Measurements from ENCODE around the gene CECR2.

The CECR2 gene

GRCh38 chr22:17570851-17571631 lies 201.8 kb downstream of the CECR2 start:
- DNase-seq (ENCODE audit: low read depth), result no peak

GRCh38 chr22:17575151-17575550 lies 205.9 kb downstream of the CECR2 start:
- DNase-seq (ENCODE audit: low read depth), result no peak

- no peak for DNase-seq (ENCODE audit: low read depth)
Measured at GRCh38 chr22:17575681-17576080, 206.4 kb downstream of the CECR2 start.

- no peak for DNase-seq (ENCODE audit: low read depth)
Measured at GRCh38 chr22:17576470-17576869, 207.2 kb downstream of the CECR2 start.

- DNase-seq (ENCODE audit: low read depth), result no peak
Measured at GRCh38 chr22:17578136-17578754, 209.0 kb downstream of the CECR2 start.

- DNase-seq (ENCODE audit: low read depth), result no peak
Measured at GRCh38 chr22:17579535-17579981, 210.3 kb downstream of the CECR2 start.

- DNase-seq (ENCODE audit: low read depth), result no peak
Measured at GRCh38 chr22:17580441-17581031, 211.3 kb downstream of the CECR2 start.

GRCh38 chr22:17581056-17581455 lies 211.8 kb downstream of the CECR2 start:
- no peak for DNase-seq (ENCODE audit: low read depth)

GRCh38 chr22:17581631-17582030 lies 212.4 kb downstream of the CECR2 start:
- no peak for DNase-seq (ENCODE audit: low read depth)

GRCh38 chr22:17583151-17583550 lies 213.9 kb downstream of the CECR2 start:
- DNase-seq (ENCODE audit: low read depth), result no peak

- no peak for DNase-seq (ENCODE audit: low read depth)
Measured at GRCh38 chr22:17586831-17587440, 217.7 kb downstream of the CECR2 start.

- DNase-seq (ENCODE audit: low read depth), result no peak
Measured at GRCh38 chr22:17587629-17588028, 218.4 kb downstream of the CECR2 start.

- no peak for DNase-seq (ENCODE audit: low read depth)
Measured at GRCh38 chr22:17588606-17589005, 219.3 kb downstream of the CECR2 start.

GRCh38 chr22:17589810-17590375 lies 220.6 kb downstream of the CECR2 start:
- no peak for DNase-seq (ENCODE audit: low read depth)

- no peak for DNase-seq (ENCODE audit: low read depth)
Measured at GRCh38 chr22:17590586-17590985, 221.3 kb downstream of the CECR2 start.

- no peak for DNase-seq (ENCODE audit: low read depth)
Measured at GRCh38 chr22:17592201-17592600, 222.9 kb downstream of the CECR2 start.

- no peak for DNase-seq (ENCODE audit: low read depth)
Measured at GRCh38 chr22:17596226-17596625, 227.0 kb downstream of the CECR2 start.

- no peak for DNase-seq (ENCODE audit: low read depth)
Measured at GRCh38 chr22:17597217-17597616, 228.0 kb downstream of the CECR2 start.

GRCh38 chr22:17598318-17598717 lies 229.1 kb downstream of the CECR2 start:
- no peak for DNase-seq (ENCODE audit: low read depth)

GRCh38 chr22:17601031-17601430 lies 231.8 kb downstream of the CECR2 start:
- DNase-seq (ENCODE audit: low read depth), result no peak

GRCh38 chr22:17603668-17604067 lies 234.4 kb downstream of the CECR2 start:
- no peak for DNase-seq (ENCODE audit: low read depth)

GRCh38 chr22:17606496-17606895 lies 237.2 kb downstream of the CECR2 start:
- no peak for DNase-seq (ENCODE audit: low read depth)
